NCI-H2196 (cell line): ENCODE measurements around the gene ANXA4.

Source experiments
- DNase-seq: peaks from one replicate; lab custom pipeline; 2025; ENCODE audit not compliant: unreplicated experiment; lab: John Stamatoyannopoulos, UW

ANXA4 gene

GRCh38 chr2:69837533-69837932 lies 95.6 kb downstream of the ANXA4 start:
- no peak for DNase-seq

- no peak for DNase-seq
These were observed 102.1 kb downstream of the ANXA4 start for GRCh38 chr2:69843993-69844392.

GRCh38 chr2:69844560-69844959 lies 102.6 kb downstream of the ANXA4 start:
- DNase-seq: no peak

DNA sequence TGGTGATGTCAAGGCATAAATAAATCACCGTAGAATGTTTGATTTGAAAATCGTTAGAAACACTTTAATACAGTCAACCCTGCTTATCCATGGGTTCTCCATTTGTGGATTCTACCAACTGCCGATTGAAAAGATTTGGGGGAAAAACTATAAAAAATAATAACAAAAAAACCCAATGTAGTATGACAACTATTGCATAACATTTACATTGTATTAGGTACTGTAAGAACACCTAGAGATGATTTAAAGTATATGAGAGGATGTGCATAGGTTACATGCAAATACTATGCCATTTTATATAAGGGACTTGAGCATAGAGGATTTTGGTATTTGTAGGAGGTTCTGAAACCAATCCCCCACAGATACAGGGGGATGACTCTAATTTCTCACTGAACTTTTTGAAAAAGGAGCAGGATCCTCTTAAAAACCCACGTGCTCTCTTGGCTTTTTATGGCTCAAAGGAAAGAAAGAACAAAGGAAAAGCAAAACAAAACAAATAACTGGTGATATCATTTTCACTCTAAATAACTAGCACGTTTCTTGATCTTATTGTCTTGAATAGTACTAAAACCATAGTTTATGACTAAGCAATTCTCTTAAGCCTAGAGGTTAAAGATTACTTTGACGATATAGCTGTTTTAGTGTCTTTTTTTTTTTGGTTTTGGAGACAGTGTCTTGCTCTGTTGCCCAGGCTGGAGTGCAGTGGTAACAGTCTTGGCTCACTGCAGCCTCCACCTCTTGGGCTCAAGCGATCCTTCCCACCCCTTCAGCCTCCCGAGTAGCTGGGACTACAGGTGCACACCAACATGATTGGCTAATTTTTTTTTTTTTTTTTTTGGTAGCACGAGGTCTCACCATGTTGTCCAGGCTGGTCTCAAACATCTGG lies 104.5 kb downstream of the ANXA4 start:
- DNase-seq: no peak

GRCh38 chr2:69847068-69847828 lies 105.3 kb downstream of the ANXA4 start:
- DNase-seq: no peak

- no peak for DNase-seq
These were observed 106.4 kb downstream of the ANXA4 start for GRCh38 chr2:69848186-69848790.

DNA sequence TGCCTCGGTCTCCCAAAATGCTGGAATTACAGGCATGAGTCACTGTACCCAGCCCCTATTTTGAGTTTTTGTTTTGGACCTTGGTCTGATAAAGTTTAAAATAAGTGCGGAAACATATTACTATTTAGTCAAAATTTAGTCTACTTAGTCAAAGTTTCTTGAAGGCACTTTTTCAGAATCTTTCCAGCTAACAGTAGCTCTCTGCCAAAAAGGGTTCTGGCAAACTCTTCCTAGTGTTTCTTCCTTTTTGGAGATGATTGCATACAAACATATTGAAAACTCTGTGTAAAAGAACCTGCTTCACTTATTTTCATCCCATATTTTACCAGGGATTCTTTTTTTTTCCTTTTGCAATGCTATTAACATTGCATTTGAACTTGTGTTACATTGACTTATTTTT lies 116.3 kb downstream of the ANXA4 start:
- no peak for DNase-seq

- no peak for DNase-seq
These were observed 121.4 kb downstream of the ANXA4 start for GRCh38 chr2:69863298-69863697.
